OCI-LY3 (cell line): ENCODE measurements around the gene MRPS5.

Experiments used
- EZH2phosphoT487 ChIP-seq: fragments of 200-600 bp; shearing (Covaris generic); IDR thresholded peaks from 2 replicates; pipeline ENCODE4 v1.6.1; 2018; ENCODE audit warnings: antibody characterized with exemption, mixed run types, low read depth
- TF ChIP-seq, protein P1 (sequence below): fragments of 200-600, 300-600 bp; sonication (generic); IDR thresholded peaks from 2 replicates; pipeline ENCODE4 v1.5.1; 2014; ENCODE audit warnings: antibody characterized with exemption, low read length, low read depth

DNA sequence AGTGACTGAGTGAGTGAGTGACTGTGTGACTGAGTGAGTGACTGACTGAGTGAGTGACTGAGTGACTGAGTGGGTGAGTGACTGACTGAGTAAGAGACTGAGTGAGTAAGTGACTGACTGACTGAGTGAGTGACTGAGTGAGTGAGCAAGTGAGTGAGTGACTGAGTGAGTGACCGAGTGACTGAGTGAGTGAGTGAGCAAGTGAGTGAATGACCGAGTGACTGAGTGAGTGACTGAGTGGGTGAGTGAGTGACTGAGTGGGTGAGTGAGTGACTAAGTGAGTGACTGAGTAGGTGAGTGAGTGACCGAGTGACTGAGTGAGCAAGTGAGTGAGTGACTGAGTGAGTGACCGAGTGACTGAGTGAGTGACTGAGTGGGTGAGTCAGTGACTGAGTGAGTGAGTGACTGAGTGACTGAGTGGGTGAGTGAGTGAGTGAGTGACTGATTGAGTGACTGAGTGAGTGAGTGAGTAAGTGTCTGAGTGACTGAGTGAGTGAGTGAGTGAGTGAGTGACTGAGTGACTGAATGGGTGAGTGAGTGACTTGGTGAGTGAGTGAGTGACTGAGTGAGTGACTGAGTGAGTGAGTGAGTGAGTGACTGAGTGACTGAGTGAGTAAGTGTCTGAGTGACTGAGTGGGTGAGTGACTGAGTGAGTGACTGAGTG, 82.8 kb downstream of the MRPS5 start:
- TF ChIP-seq, protein P1, sequence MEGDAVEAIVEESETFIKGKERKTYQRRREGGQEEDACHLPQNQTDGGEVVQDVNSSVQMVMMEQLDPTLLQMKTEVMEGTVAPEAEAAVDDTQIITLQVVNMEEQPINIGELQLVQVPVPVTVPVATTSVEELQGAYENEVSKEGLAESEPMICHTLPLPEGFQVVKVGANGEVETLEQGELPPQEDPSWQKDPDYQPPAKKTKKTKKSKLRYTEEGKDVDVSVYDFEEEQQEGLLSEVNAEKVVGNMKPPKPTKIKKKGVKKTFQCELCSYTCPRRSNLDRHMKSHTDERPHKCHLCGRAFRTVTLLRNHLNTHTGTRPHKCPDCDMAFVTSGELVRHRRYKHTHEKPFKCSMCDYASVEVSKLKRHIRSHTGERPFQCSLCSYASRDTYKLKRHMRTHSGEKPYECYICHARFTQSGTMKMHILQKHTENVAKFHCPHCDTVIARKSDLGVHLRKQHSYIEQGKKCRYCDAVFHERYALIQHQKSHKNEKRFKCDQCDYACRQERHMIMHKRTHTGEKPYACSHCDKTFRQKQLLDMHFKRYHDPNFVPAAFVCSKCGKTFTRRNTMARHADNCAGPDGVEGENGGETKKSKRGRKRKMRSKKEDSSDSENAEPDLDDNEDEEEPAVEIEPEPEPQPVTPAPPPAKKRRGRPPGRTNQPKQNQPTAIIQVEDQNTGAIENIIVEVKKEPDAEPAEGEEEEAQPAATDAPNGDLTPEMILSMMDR = no peak
- no peak for TF ChIP-seq EZH2phosphoT487
